Kasumi-1 (cell line): ENCODE results near the gene FGF3.

Experiments
- DNase-seq, 2 experiments: peaks; one replicate each; lab custom pipeline; 2025; lab: John Stamatoyannopoulos, UW

The FGF3 gene

GRCh38 chr11:69823641-69824265 lies 4.5 kb upstream of the FGF3 start:
- DNase-seq = no peak

DNA sequence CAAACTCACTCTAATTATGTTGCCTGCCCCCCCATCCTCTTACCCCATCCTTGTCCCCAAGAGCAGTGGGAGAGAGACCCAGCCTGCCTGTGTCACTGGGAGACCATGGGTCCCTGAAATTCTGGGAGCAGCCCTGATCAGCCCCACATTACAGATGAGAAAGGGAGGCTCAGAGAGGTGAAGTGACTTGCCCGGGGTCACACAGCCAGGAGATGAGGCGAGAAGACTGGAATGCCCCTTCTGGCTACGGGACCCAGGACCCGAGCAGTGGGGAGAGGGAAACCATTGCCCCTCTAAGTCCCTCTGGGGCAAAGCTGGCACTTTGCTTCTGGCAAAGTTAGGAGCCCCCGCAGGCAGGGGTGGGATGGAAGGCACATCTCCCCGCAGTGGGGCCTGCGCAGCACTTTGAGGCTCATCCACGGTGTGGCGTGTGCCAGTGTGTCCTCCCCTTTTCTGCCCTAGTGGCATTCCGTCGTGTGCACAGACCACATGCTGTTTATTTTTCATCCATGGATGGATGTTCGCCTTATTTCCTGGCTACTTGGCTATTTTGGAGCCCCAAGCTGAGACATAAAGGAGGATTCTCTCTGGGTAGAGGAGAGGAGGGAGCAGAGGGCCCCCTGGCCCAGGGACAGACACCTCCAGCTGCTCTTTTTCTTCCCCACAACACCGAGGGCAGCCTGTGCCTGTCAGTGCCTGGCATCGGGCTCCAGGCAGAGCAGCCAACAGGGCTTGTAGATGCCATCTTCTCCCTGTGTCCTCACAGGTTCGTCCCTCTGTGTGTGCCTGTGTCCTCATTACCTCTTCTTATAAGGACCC lies 3.7 kb upstream of the FGF3 start:
- no peak for DNase-seq

DNA sequence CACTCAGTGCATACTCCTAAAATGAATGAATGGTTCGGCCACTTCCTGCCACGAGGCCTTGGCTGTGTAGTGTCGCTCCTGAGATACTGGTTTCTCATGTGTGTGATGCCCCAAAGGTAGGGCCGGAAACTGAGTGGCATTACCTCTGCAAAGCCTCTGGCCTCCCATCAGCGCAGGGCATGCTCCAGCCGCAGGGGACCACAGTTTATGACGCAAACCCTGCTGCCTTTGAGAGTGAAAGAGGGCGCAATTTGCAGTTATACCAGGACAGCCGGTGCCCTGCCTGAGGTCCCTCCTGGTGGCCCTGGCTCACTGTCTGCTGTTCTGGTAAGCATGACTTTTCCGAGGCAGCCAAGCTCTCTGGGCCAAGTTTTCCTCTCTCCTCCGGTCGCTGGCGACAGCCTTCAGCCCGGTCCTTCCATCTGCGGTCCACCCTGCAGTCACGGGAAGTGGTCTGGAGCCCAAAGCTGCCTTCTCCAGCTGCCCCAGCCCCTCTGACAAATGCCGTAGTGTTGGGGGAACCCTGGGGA lies 2.4 kb upstream of the FGF3 start:
- DNase-seq = no peak

DNA sequence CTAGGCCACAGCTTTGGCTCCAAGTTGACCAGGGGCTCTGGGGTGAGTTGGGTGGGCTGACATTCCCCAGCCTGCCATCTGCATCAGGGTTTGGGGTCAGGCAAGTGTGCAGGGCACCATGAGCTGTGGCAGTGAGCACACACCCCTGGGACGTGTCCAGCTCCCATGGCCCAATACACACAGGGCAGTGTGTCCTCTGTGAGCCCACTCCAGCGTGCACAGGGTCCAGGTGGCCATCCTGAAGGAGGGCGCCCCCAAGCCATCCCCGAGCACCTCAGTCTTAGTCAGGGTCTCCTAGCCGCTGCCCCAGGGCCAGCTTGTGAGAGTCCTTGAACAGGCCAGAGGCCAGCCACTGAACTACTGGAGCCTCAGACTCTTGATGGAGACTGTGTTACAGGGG lies 1.2 kb upstream of the FGF3 start:
- DNase-seq = no peak

DNA sequence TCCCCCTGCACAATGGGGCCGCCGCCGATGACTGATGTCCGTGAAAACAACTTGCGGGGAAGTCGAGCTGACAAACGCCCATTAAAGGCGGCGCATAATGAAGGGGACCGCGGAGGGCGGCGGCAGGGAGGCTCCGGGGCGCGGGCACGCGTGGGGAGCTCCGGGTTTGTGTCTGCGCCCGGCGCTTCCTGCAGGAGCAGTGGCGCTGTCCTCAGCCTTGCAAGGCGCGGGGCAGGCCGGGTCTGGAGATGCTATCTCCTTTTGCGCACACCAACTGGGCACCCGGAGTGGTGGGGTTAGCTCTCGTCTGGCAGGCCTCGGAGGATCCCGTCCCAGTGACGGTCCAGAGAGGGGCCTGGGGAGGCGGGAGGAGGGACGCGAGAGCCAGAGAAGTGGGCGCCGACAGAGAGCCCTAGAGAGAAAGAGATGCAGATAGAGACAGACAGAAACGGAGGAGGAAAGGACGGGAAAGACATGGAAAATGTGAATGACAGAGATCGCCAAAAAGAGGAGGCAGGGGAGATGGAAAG lies 390 bp upstream of the FGF3 start:
- no peak for DNase-seq

DNA sequence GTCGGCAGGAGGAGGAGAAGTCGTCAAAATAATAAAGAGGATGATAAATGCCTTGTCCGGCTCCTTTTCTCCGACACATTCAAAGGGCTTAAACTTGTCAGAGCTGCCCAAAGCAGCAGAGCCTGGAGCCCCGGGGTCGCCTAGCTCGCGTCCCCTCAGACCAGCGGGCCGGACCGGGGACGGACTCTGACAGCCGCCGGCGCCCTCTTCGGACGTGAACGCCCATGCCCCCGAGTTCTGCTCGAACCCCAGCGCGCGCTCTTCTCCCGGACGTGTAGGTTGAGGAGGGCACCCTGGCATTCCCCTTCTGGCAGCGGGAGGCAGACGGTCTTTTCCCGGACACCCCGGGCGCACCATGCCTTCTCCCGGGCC lies 999 bp downstream of the FGF3 start:
- no peak for DNase-seq

GRCh38 chr11:69817265-69818230 lies 1.7 kb downstream of the FGF3 start:
- DNase-seq = no peak

GRCh38 chr11:69816671-69817070 lies 2.5 kb downstream of the FGF3 start:
- DNase-seq = no peak

GRCh38 chr11:69815973-69816372 lies 3.2 kb downstream of the FGF3 start:
- no peak for DNase-seq

GRCh38 chr11:69814902-69815301 lies 4.3 kb downstream of the FGF3 start:
- no peak for DNase-seq

DNA sequence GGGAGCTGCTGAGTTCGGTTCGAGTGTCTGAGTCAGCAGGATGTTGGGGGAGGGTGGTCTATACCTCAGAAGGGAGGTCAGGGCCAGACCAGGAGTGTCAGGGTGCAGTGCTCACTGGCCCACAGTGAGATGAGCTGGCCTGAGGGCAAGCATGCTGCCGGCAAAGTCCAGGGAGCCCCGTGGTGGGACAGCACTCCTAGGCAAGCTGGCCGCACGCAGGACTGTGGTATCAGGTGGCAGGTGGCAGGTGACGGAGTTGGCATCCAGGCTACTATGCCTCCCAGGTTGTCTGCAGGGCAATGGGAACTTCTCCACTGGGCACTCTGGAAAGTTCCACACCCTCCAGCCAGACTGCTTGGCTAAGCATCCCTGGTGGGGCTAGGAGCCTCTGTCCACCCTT lies 4.8 kb downstream of the FGF3 start:
- no peak for DNase-seq

GRCh38 chr11:69813839-69814238 lies 5.4 kb downstream of the FGF3 start:
- no peak for DNase-seq

DNA sequence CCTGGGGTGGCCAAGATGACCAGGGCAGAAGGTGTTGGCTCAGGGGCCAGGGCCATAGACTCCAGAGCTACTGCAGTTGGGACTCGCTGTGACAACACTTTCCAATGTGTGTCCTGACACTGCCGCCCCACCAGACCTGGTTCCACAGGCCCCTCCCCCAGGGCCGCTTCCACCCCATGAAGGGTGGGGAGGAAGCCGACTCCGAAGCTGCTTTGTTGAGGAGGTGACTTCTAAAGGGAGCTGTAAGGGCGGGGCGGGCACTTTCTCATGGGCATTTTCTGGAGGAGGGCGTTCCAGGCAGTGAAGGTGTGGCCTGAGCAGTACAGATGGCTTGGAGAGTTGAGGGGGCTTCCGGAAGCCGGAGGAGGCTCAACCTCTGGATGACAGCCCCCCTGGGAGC lies 6.3 kb downstream of the FGF3 start:
- DNase-seq = no peak

DNA sequence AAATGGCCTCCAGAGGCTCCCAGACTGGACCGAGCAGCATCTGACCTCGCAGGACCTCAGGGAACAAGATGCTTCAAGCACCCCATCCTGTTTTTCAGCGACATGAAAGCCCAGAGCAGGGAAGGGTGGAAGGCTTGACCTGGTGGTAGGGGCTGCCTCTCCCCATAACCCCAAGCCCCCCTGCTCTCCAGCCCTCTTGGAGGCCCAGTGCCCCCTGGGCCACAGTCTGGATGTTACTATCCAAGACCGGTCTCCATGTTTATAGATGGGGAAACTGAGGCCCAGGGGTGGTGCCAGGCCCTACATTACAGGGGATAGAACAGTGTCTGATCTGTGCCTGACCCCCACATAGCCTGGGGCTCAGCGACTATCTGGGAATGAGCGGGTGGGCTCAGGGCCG lies 7.0 kb downstream of the FGF3 start:
- DNase-seq = no peak

- DNase-seq = no peak
Observed at GRCh38 chr11:69811431-69811830, 7.8 kb downstream of the FGF3 start.

DNA sequence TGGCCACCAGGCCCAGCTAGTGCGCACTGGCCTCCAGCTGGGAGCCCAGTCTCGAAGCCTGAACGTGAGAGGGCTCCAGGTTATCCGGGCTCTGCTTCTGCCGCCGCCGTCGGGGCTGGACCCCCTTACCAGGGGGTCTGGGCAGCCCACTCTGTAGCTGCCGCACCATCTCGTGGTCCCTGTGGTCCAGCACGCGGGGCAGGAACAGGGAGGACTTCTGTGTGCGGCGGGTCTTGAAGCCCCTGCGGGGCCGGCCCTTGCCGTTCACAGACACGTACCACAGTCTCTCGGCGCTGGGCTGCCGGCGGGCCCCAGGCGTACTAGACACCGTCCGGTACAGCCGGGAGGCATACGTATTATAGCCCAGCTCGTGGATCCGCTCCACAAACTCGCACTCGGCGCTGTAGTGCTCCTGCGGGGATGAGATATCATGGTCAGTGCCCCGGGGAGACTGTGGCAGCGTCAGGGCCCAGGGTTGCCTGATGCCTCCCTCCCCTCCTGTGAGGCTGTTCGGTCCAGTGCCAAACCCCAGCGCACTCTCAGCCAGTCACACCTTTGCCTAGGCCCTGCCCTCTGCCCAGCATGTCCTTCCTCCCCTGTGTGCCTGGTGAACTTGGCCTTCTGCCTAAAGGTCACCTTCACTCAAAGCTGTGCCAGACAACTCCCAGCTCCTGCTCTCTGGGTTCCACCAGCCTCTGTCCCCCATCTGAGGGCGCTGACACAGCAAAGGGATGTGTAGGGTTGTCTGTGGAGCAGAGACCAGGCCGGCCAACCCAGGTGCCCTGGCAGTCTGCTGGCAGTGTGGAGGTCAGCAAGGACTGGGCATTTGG lies 8.7 kb downstream of the FGF3 start:
- no peak for DNase-seq

DNA sequence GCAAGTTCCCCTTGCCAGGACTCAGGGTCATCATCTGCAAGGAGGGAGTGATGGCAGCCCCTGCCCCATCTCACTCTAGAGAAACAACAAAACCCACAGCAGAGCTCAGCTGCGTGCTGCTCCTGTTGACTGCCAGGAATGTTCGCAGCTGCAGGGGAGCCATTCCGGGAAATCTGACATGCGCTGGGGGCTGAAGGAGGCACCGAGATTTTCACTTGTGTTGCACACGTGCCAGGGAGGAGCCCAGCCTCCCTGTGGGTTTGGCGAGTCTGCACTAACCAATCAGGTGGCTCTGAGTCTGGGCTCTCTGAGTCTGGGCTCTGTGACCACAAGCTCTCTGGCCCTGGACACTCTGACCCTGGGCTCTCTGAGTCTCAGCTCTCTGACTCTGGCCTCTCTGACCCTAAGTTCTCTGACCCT lies 10.5 kb downstream of the FGF3 start:
- DNase-seq = no peak

DNA sequence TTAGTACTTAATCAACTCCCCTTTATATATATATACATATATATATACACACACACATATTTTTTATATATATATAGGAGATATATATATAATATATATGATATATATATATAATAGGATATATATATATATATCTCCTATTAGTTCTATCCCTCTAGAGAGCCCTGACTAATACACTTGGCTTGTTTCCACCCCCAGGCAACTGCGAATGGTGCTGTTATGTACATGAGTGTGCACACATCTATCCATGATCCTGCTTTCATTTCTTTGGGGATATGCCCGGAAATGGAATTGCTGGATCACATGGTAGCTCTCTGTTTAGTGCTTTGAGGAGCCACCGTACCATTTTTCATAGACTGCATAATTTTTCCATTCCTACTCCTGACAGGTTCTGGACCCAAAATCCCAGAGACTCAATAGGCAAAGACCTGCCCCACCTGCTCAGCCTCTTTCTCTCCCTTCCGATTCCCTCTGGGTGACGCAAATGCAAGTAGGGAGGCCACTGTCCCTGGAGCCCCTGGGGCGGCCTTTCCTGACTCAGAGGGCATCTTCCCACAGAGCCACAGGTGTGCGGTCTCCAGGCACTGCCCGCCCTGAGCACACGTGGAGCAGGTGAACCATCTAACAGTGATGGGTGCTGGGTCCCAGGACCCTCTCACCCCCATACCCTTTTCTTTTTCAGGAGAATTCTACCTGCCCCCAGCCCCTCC lies 12.0 kb downstream of the FGF3 start:
- DNase-seq = no peak

- no peak for DNase-seq
Observed at GRCh38 chr11:69804769-69805508, 14.3 kb downstream of the FGF3 start.
